ENCODE results near the gene BGN. TPM values are rescaled to one million over a fixed set of nuclear protein-coding genes. Genes with fewer than 3 reads are reported as not detected.

BGN gene
- total RNA-seq, 1 experiment from 2014 or later, result 2.9 TPM

GRCh38 chrX:153482376-153483015, 12.3 kb upstream of the BGN start:
- Histone ChIP-seq H3K4me3 (ENCODE audit: low read depth in 2 of 2, low read length in 2 of 2) (no peak overlapping the region), H3K27ac (ENCODE audit: low read length) (no peak overlapping the region), H3K4me1 (ENCODE audit: control insufficient read depth, insufficient read depth, low read length) (peaks cover 5% of the 10 kb centered on the region), H3K27me3 (ENCODE audit: control insufficient read depth, insufficient read depth, low read length) (no peaks in the 10 kb centered on the region), H3K36me3 (ENCODE audit: control insufficient read depth, insufficient read depth, low read length) (no peaks in the 10 kb centered on the region), H3K9me3 (ENCODE audit: control insufficient read depth, insufficient read depth, low read depth, low read length) (no peaks in the 10 kb centered on the region)
- in situ Hi-C loops (cut with HindIII; ENCODE audit: low pct_unique_long_range_greater_than_20kb, low sequenced_read_pairs) (no loop called here), intact Hi-C loops (cut with micrococcal nuclease; ENCODE audit: unreplicated experiment) (no loop called here)
- TF ChIP-seq POLR2AphosphoS5 (IDR thresholded peaks at IDR 0.05; ENCODE audit: low read depth, low read length), result no peak
- no peak for TF ChIP-seq SIN3A (IDR thresholded peaks at IDR 0.05; ENCODE audit: borderline replicate concordance, insufficient read depth, low read depth, low read length)
- no peak for TF ChIP-seq REST (IDR thresholded peaks at IDR 0.05; ENCODE audit: insufficient read depth in 1 of 2, low read depth in 2 of 2, low read length in 1 of 2)
- TF ChIP-seq TCF7L2 (IDR thresholded peaks at IDR 0.05; ENCODE audit: low read depth, low read length), result no peak
- TF ChIP-seq CTCF (IDR thresholded peaks at IDR 0.05), result no peak
- ATAC-seq (0 out of 2 replicates have a peak, but pooled peaks have one; percentile 9), DNase-seq (ENCODE audit: low read depth, low spot score) (no peak)
- no TSS peak for BruUV-seq (replicated peaks)
- CTCF ChIA-PET, result no interaction called here
- POLR2A ChIA-PET, result no interaction called here

GRCh38 chrX:153485396-153486080, 9.2 kb upstream of the BGN start:
- no peak for DNase-seq (ENCODE audit: low read depth, low spot score)
- BruUV-seq (replicated peaks), result no TSS peak
- no peaks in the 10 kb centered on the region for H3K9me3 ChIP-seq (ENCODE audit: control insufficient read depth, insufficient read depth, low read depth, low read length)
- H3K27ac ChIP-seq (ENCODE audit: low read length), result no peak overlapping the region
- no peak overlapping the region for H3K4me3 ChIP-seq (ENCODE audit: low read depth in 2 of 2, low read length in 2 of 2)
- no peaks in the 10 kb centered on the region for H3K27me3 ChIP-seq (ENCODE audit: control insufficient read depth, insufficient read depth, low read length)
- H3K4me1 ChIP-seq (ENCODE audit: control insufficient read depth, insufficient read depth, low read length), result peaks cover 29% of the 10 kb centered on the region
- no peaks in the 10 kb centered on the region for H3K36me3 ChIP-seq (ENCODE audit: control insufficient read depth, insufficient read depth, low read length)
- ChIA-PET CTCF (no interaction called here), POLR2A (no interaction called here)
- in situ Hi-C loops (cut with HindIII; ENCODE audit: low pct_unique_long_range_greater_than_20kb, low sequenced_read_pairs), result no loop called here
- TF ChIP-seq TCF7L2 (IDR thresholded peaks at IDR 0.05; ENCODE audit: low read depth, low read length) (no peak), SIN3A (IDR thresholded peaks at IDR 0.05; ENCODE audit: borderline replicate concordance, insufficient read depth, low read depth, low read length) (no peak), REST (IDR thresholded peaks at IDR 0.05; ENCODE audit: insufficient read depth in 1 of 2, low read depth in 2 of 2, low read length in 1 of 2) (no peak), CTCF (IDR thresholded peaks at IDR 0.05) (no peak), POLR2AphosphoS5 (IDR thresholded peaks at IDR 0.05; ENCODE audit: low read depth, low read length) (no peak)
- intact Hi-C loops (cut with micrococcal nuclease; ENCODE audit: unreplicated experiment), result no loop called here
- ATAC-seq, result no peak

All from Panc1 (cell line).